Kidney (tissue), 14 donors: ENCODE measurements around the gene P3H3. TPM values are rescaled to one million over a fixed set of nuclear protein-coding genes. Genes with fewer than 3 reads are reported as not detected.
"Not testable (repeated sequence)": the region's sequence is repeated elsewhere in the genome, so short reads cannot be mapped to it uniquely, and the experiment has no call there.

Experiments used
- DNase-seq, 5 donors: peaks; one replicate each; pipeline ENCODE4 v3.0.0-alpha.2; 2013 to 2020
- FAIRE-seq: peaks from 2 replicates; lab custom pipeline; 2012; peaks lifted over from hg19 to GRCh38; lab: Jason Lieb, UNC
- H3K27ac ChIP-seq, 2 donors: one replicate each; pipeline ENCODE4 v1.7.0; 2013; ENCODE audit warnings: low read depth in 2 of 2, low read length in 2 of 2, inconsistent platforms in 1 of 2
- H3K27me3 ChIP-seq: one replicate; pipeline ENCODE4 v1.7.1; 2013; ENCODE audit warnings: low read length, inconsistent platforms; ENCODE audit not compliant: control insufficient read depth, insufficient read depth
- H3K36me3 ChIP-seq, 3 donors: one replicate each; pipeline versions ENCODE4 v1.7.0 to v1.7.1; 2013; ENCODE audit warnings: low read length in 3 of 3, control low read depth in 1 of 3, inconsistent platforms in 1 of 3; ENCODE audit not compliant: insufficient read depth in 3 of 3, control insufficient read depth in 2 of 3
- H3K4me1 ChIP-seq, 3 donors: one replicate each; pipeline versions ENCODE4 v1.7.0 to v1.7.1; 2013; ENCODE audit warnings: low read length in 3 of 3, inconsistent platforms in 1 of 3, low read depth in 1 of 3; ENCODE audit not compliant: control insufficient read depth in 2 of 3, insufficient read depth in 2 of 3
- H3K4me3 ChIP-seq, 3 donors: one replicate each; pipeline versions ENCODE4 v1.7.0 to v1.8.1; 2013; ENCODE audit warnings: low read length in 3 of 3, control low read depth in 1 of 3, inconsistent platforms in 1 of 3
- H3K9ac ChIP-seq, 3 donors: one replicate each; pipeline versions ENCODE4 v1.7.0 to v1.7.1; 2013; ENCODE audit warnings: low read length in 3 of 3, control low read depth in 1 of 3, inconsistent platforms in 1 of 3
- H3K9me3 ChIP-seq, 3 donors: one replicate each; pipeline versions ENCODE4 v1.7.0 to v1.7.1; 2013; ENCODE audit warnings: low read length in 3 of 3, control low read depth in 1 of 3, inconsistent platforms in 1 of 3; ENCODE audit not compliant: control insufficient read depth in 2 of 3, insufficient read depth in 1 of 3
- CTCF ChIP-seq: IDR thresholded peaks from 3 replicates; pipeline ENCODE4 v1.5.1; 2012; ENCODE audit warnings: mild to moderate bottlenecking, moderate library complexity, borderline replicate concordance; ENCODE audit not compliant: insufficient read depth; ENCODE audit errors: extremely low read depth
- intact Hi-C: fragments of 100-400 bp; cut with DNase I; formaldehyde crosslinking; loops from one replicate; pipeline ENCODE4 v1.11.1; 2022
- polyA plus RNA-seq: library from polyadenylated mRNA; stranded (reverse); fragments of 350-450 nt; fragmentation: Illumina TruSeq; extraction: RNeasy Lipid Tissue Mini Kit (QIAGEN cat#74804); gene quantifications from one replicate; pipeline ENCODE4 v1.2.3, GENCODE V29; 2014; ENCODE audit warnings: low read depth, low replicate concordance; ENCODE audit not compliant: insufficient read depth
- total RNA-seq: library from RNA; stranded (reverse); fragmentation: NEBNext Ultra II Directional; extraction: Animal tissue kit (Norgen Biotek cat#: 25700); gene quantifications from one replicate; pipeline ENCODE4 v1.2.1, GENCODE V29; 2021
- donor health status: control.
- donor health status: control.
- donor health status: control.
- donor health status: control.
- donor health status: control.
- donor health status: DM: yes; HTN: yes; CAD: no.
- donor health status: Normal renal cell carcinoma (clear cell type).

The P3H3 gene
- total and polyA plus RNA-seq, 2 donors from 2014 or later, result 17.0 to 18.5 TPM

GRCh38 chr12:6872073-6873048 lies 44.2 kb downstream of the P3H3 start:
- Histone ChIP-seq H3K27ac (peak overlapping the region; percentile 89 to 90), H3K4me3 (peak overlapping the region; percentile 65 to 93 (median 86)), H3K9me3 (no peaks in the 10 kb centered on the region), H3K9ac (peak overlapping the region; percentile 7 to 94 (median 56)), H3K4me1 (peaks cover 0 to 35% (median 23%) of the 10 kb centered on the region in 3 donors), H3K36me3 (peaks cover 7 to 20% (median 9%) of the 10 kb centered on the region in 3 donors), H3K27me3 (no peaks in the 10 kb centered on the region)
- intact Hi-C loops, result no loop called here
- peak; percentile 89 to 94 (median 92) for DNase-seq
- TF ChIP-seq CTCF, result peak; percentile 96
- FAIRE-seq, result no peak

- no peak for FAIRE-seq
- Histone ChIP-seq H3K27me3 (no peaks in the 10 kb centered on the region), H3K36me3 (peaks cover 7 to 20% (median 9%) of the 10 kb centered on the region in 3 donors), H3K4me1 (peaks cover 0 to 34% (median 23%) of the 10 kb centered on the region in 3 donors), H3K27ac (peak within 1 kb of the TSS; percentile 89 to 93), H3K9me3 (no peaks in the 10 kb centered on the region), H3K4me3 (peak within 1 kb of the TSS; percentile 83 to 93 (median 88)), H3K9ac (peak within 1 kb of the TSS; percentile 70 to 94 (median 92))
- peak; percentile 99 to 100 (median 99) for DNase-seq
- no peak for TF ChIP-seq CTCF
- intact Hi-C loops, result no loop called here
Measured at GRCh38 chr12:6873094-6874014, 45.1 kb downstream of the P3H3 start, which contains the start of gene SPSB2. TSS of gene SPSB2 (minus strand) at chr12:6873303. CDS start at chr12:6872901, 402 bp downstream.

GRCh38 chr12:6874015-6874368 lies 45.8 kb downstream of the P3H3 start:
- Histone ChIP-seq H3K36me3 (peaks cover 7 to 20% (median 9%) of the 10 kb centered on the region in 3 donors), H3K9ac (peak overlapping the region; percentile 59 to 92 (median 70)), H3K27ac (peak overlapping the region; percentile 89 to 93), H3K4me3 (peak overlapping the region; percentile 83 to 93 (median 88)), H3K4me1 (peaks cover 0 to 28% (median 20%) of the 10 kb centered on the region in 3 donors)
- intact Hi-C loops, H3K27me3 ChIP-seq, FAIRE-seq, H3K9me3 ChIP-seq: not testable (repeated sequence)
- peak in 1 of 5 donors; percentile 18 for DNase-seq

GRCh38 chr12:6879824-6880223 lies 51.6 kb downstream of the P3H3 start:
- H3K4me1 ChIP-seq, H3K9me3 ChIP-seq, FAIRE-seq, H3K27me3 ChIP-seq, H3K36me3 ChIP-seq, H3K9ac ChIP-seq, H3K27ac ChIP-seq, DNase-seq, H3K4me3 ChIP-seq, intact Hi-C loops: not testable (repeated sequence)
